ENCODE data around the gene AIP. TPM values are rescaled to one million over a fixed set of nuclear protein-coding genes. Genes with fewer than 3 reads are reported as not detected.

AIP gene
- total and polyA plus RNA-seq, 2 of the 8 experiments (the other 6 are each of a cell fraction or from before 2014, with no cell fraction given): 29.8 to 54.4 TPM

- Histone ChIP-seq H3K4ac (replicated peaks; ENCODE audit: insufficient read length, low read depth, low read length) (no peak overlapping the region), H3K27me3 (replicated peaks in 1 of 4; ENCODE audit: control insufficient read depth in 3 of 4, extremely low read depth in 1 of 4, insufficient read depth in 3 of 4, low read length in 3 of 4) (no peaks in the 10 kb centered on the region; a peak in 1 of 7 replicates), H3K79me2 (ENCODE audit: control insufficient read depth in 1 of 2, insufficient read depth in 2 of 2, low read length in 2 of 2) (no peaks in the 10 kb centered on the region), H4K8ac (ENCODE audit: extremely low read depth, insufficient read depth, low read length) (no peak overlapping the region), H3K4me1 (replicated peaks in 1 of 4; ENCODE audit: control insufficient read depth in 3 of 4, insufficient read depth in 4 of 4, low read length in 3 of 4) (peaks cover 0 to 10% (median 0%) of the 10 kb centered on the region in 4 experiments; a peak in 2 of 7 replicates), H3K27ac (ENCODE audit: low read depth, low read length) (no peak overlapping the region), H3K36me3 (ENCODE audit: control insufficient read depth in 2 of 4, insufficient read depth in 4 of 4, low read length in 3 of 4) (peaks cover 2 to 29% (median 11%) of the 10 kb centered on the region in 4 experiments; a peak in 6 of 8 replicates), H2BK12ac (ENCODE audit: low read depth, low read length) (no peak overlapping the region), H3K14ac (ENCODE audit: insufficient read length) (no peak overlapping the region), H2BK20ac (ENCODE audit: low read length) (no peak overlapping the region), H4K5ac (ENCODE audit: insufficient read length, low read depth, low read length) (no peak overlapping the region), H3K23ac (ENCODE audit: insufficient read length) (no peak overlapping the region), H2AFZ (ENCODE audit: low read length) (no peak overlapping the region), H3K9ac (replicated peaks in 1 of 4; ENCODE audit: extremely low read depth in 1 of 4, low read depth in 3 of 4, low read length in 3 of 4) (no peak overlapping the region), H4K91ac (replicated peaks; ENCODE audit: insufficient read length, low read length) (no peak overlapping the region), H2BK120ac (replicated peaks; ENCODE audit: low read depth, low read length) (no peak overlapping the region), H3K23me2 (ENCODE audit: low read depth, low read length) (peaks cover 2% of the 10 kb centered on the region; the same call in 1 of the 2 replicates), H2BK15ac (ENCODE audit: low read length) (no peak overlapping the region), H3K79me1 (ENCODE audit: low read depth, low read length) (no peaks in the 10 kb centered on the region), H4K20me1 (replicated peaks in 1 of 2; ENCODE audit: control insufficient read depth in 1 of 2, insufficient read depth in 2 of 2, low read length in 2 of 2) (peaks cover 0 to 12% of the 10 kb centered on the region in 2 experiments), H2BK5ac (ENCODE audit: low read depth, low read length) (no peak overlapping the region), H2AK5ac (ENCODE audit: low read depth, low read length) (no peak overlapping the region), H3K18ac (ENCODE audit: extremely low read depth, low read length) (no peak overlapping the region), H3K9me3 (ENCODE audit: insufficient read depth in 2 of 2, low read depth in 1 of 2, low read length in 1 of 2) (no peaks in the 10 kb centered on the region), H3K4me2 (ENCODE audit: insufficient read depth in 1 of 2, low read depth in 2 of 2, low read length in 2 of 2) (no peak overlapping the region), H3K4me3 (ENCODE audit: extremely low read depth in 1 of 4, insufficient read depth in 2 of 4, low read depth in 3 of 4, low read length in 4 of 4) (no peak overlapping the region), H3K56ac (replicated peaks; ENCODE audit: insufficient read length, low read depth, low read length) (no peak overlapping the region)
- ChIA-PET CTCF (ENCODE audit: partially characterized antibody) (interaction anchor here (1.1 kb wide), 1 partner anchor 8 kb away, joined by 3 read pairs; no protein-coding TSS in a partner anchor), POLR2A (ENCODE audit: partially characterized antibody) (no interaction called here)
- no peak for FAIRE-seq
- 92% methylated on average over 9 of the region's 12 CpGs; no CpG with 5 or more reads in 1 of the 2 experiments for WGBS, 2 experiments (ENCODE audit: extremely low coverage in 1 of 2, insufficient coverage in 1 of 2, insufficient read length in 1 of 2, insufficient replicate concordance in 2 of 2, low coverage in 1 of 2, low lambda C conversion rate in 2 of 2, missing lambda C conversion rate in 1 of 2)
- no peak for DNase-seq (ENCODE audit: low read depth in 1 of 2, low spot score in 2 of 2)
- no peak for TF ChIP-seq ATF2 (IDR thresholded peaks at IDR 0.05; ENCODE audit: low read length)
- no peak for TF ChIP-seq SUZ12 (IDR thresholded peaks at IDR 0.05; ENCODE audit: low read length)
- TF ChIP-seq FOSL1 (IDR thresholded peaks at IDR 0.05; ENCODE audit: insufficient read depth, low read depth, low read length): no peak
- TF ChIP-seq USF2 (IDR thresholded peaks at IDR 0.05; ENCODE audit: low read length): no peak
- TF ChIP-seq E2F6 (IDR thresholded peaks at IDR 0.05): no peak
- no peak for TF ChIP-seq HDAC2 (IDR thresholded peaks at IDR 0.05; ENCODE audit: borderline replicate concordance in 1 of 2, low read depth in 2 of 2, low read length in 2 of 2)
- no peak for TF ChIP-seq TEAD4 (IDR thresholded peaks at IDR 0.05; ENCODE audit: low read depth, low read length)
- no peak for TF ChIP-seq POLR2AphosphoS5 (IDR thresholded peaks at IDR 0.05; ENCODE audit: low read depth, low read length)
- TF ChIP-seq SRF (IDR thresholded peaks at IDR 0.05; ENCODE audit: low read depth, low read length): no peak
- TF ChIP-seq SIRT6 (IDR thresholded peaks at IDR 0.05; ENCODE audit: low read length): no peak
- TF ChIP-seq SP1 (IDR thresholded peaks at IDR 0.05; ENCODE audit: low read depth, low read length): no peak
Measured at GRCh38 chr11:67496113-67496512, 13.3 kb downstream of the AIP start.

Measured in H1 (cell line).